GM18508 (cell line): ENCODE results near the gene ERICH6B.
"Not testable (repeated sequence)": the region's sequence is repeated elsewhere in the genome, so short reads cannot be mapped to it uniquely, and the experiment has no call there.

Source experiments
- ATAC-seq: cut with Tn5 transposase; IDR thresholded peaks from one replicate; pipeline ENCODE4 v1.9.1; 2021; ENCODE audit warnings: moderate number of reproducible peaks; ENCODE audit not compliant: insufficient read depth, unreplicated experiment

ERICH6B gene

GRCh38 chr13:45615501-45616101 lies at the start of gene ERICH6B:
ERICH6B (minus strand) TSS chr13:45615739; CDS start chr13:45597005, 18,734 bp downstream.
- no peak for ATAC-seq

- ATAC-seq, result not testable (repeated sequence)
Observed at GRCh38 chr13:45662903-45663302, 47.4 kb upstream of the ERICH6B start.

- no peak for ATAC-seq
Observed at GRCh38 chr13:45662162-45662561, 46.6 kb upstream of the ERICH6B start.

GRCh38 chr13:45660458-45660857 lies 44.9 kb upstream of the ERICH6B start:
- not testable (repeated sequence) for ATAC-seq

- no peak for ATAC-seq
Observed at GRCh38 chr13:45659536-45659935, 44.0 kb upstream of the ERICH6B start.

GRCh38 chr13:45658586-45659235 lies 43.2 kb upstream of the ERICH6B start:
- no peak for ATAC-seq

GRCh38 chr13:45654633-45655349 lies 39.3 kb upstream of the ERICH6B start:
- ATAC-seq, result no peak

- not testable (repeated sequence) for ATAC-seq
Observed at GRCh38 chr13:45645263-45645662, 29.7 kb upstream of the ERICH6B start.

- ATAC-seq, result not testable (repeated sequence)
Observed at GRCh38 chr13:45642159-45642558, 26.6 kb upstream of the ERICH6B start.

GRCh38 chr13:45635291-45635690 lies 19.8 kb upstream of the ERICH6B start:
- ATAC-seq, result not testable (repeated sequence)

- no peak for ATAC-seq
Observed at GRCh38 chr13:45630791-45631190, 15.3 kb upstream of the ERICH6B start.

- ATAC-seq, result no peak
Observed at GRCh38 chr13:45629940-45630339, 14.4 kb upstream of the ERICH6B start.

- ATAC-seq, result no peak
Observed at GRCh38 chr13:45628094-45628493, 12.6 kb upstream of the ERICH6B start.

- no peak for ATAC-seq
Observed at GRCh38 chr13:45627656-45628055, 12.1 kb upstream of the ERICH6B start.

GRCh38 chr13:45626731-45627374 lies 11.3 kb upstream of the ERICH6B start:
- no peak for ATAC-seq

GRCh38 chr13:45623516-45624090 lies 8.1 kb upstream of the ERICH6B start:
- ATAC-seq, result no peak

GRCh38 chr13:45621950-45622349 lies 6.4 kb upstream of the ERICH6B start:
- no peak for ATAC-seq

- no peak for ATAC-seq
Observed at GRCh38 chr13:45607931-45608330, 7.6 kb downstream of the ERICH6B start.

GRCh38 chr13:45604892-45605291 lies 10.6 kb downstream of the ERICH6B start:
- ATAC-seq, result no peak

- ATAC-seq, result no peak
Observed at GRCh38 chr13:45603338-45603737, 12.2 kb downstream of the ERICH6B start.
